GM12872 (cell line): ENCODE measurements around the gene ABHD3.

Experiments
- CTCF ChIP-seq: IDR thresholded peaks from 3 replicates; pipeline ENCODE4 v1.5.1; 2011; ENCODE audit warnings: low read depth, mild to moderate bottlenecking, low read length, moderate library complexity; ENCODE audit not compliant: insufficient read depth

ABHD3 gene

GRCh38 chr18:21704603-21705364 is at the start of gene ABHD3:
TSS of gene ABHD3 (minus strand) at chr18:21704774. CDS start at chr18:21704665, 109 bp downstream.
- TF ChIP-seq CTCF = peak; percentile 42; the same call in 2 of the 3 replicates

GRCh38 chr18:21747764-21748693 is 43.5 kb upstream of the ABHD3 start:
- TF ChIP-seq CTCF = no peak

GRCh38 chr18:21747268-21747667 is 42.7 kb upstream of the ABHD3 start:
- TF ChIP-seq CTCF = no peak

- no peak for TF ChIP-seq CTCF
Measured at GRCh38 chr18:21745231-21745630, 40.7 kb upstream of the ABHD3 start.

- TF ChIP-seq CTCF = no peak
Measured at GRCh38 chr18:21743166-21743832, 38.7 kb upstream of the ABHD3 start.

- no peak for TF ChIP-seq CTCF
Measured at GRCh38 chr18:21742315-21742687, 37.7 kb upstream of the ABHD3 start.
